Measurements from ENCODE around the gene CCDC92B.

DNA sequence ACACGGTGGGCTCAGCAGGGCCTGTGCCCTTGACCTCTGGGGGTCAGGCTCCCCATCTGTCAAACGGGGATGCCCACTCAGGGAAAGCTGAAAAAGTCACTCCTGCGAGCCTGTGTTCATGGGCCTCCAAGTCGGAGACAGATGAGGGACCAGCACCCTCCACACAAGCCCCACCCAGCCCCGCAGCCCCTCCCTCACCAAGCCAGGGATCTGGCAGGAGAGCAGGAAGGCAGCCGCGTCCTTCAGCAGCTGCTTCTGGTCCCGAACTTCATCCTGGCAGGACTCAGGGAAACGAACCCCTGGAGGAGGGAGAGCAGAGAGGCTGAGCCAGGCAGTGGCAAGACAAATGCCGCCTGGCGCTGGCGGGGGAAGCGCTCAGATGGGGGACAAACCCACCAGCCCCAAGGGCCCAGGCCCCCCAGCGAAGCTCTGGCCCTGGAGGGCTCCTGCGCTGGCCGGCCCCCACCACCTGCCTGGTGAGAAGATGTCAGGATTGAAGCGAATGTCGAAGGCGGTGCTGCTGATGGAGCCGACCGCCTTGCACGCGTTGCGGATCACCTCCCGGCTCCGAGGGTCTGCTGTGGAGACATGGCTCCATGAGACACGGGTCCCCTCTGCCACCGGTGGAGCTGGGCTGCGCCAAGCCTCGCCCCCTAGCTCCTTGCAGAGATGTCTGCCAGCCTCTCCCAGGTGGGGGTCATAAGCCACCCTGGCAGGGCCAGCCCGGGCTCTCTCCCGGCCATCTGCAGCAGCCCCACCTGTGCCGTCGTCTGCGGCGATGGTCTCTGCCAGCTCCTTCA lies 53.3 kb downstream of the CCDC92B start:
- TF ChIP-seq, protein P1, sequence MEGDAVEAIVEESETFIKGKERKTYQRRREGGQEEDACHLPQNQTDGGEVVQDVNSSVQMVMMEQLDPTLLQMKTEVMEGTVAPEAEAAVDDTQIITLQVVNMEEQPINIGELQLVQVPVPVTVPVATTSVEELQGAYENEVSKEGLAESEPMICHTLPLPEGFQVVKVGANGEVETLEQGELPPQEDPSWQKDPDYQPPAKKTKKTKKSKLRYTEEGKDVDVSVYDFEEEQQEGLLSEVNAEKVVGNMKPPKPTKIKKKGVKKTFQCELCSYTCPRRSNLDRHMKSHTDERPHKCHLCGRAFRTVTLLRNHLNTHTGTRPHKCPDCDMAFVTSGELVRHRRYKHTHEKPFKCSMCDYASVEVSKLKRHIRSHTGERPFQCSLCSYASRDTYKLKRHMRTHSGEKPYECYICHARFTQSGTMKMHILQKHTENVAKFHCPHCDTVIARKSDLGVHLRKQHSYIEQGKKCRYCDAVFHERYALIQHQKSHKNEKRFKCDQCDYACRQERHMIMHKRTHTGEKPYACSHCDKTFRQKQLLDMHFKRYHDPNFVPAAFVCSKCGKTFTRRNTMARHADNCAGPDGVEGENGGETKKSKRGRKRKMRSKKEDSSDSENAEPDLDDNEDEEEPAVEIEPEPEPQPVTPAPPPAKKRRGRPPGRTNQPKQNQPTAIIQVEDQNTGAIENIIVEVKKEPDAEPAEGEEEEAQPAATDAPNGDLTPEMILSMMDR (IDR thresholded peaks at IDR 0.05; ENCODE audit: low read depth, low read length, poor library complexity, severe bottlenecking): no peak
- TF ChIP-seq EZH2phosphoT487 (IDR thresholded peaks at IDR 0.05; ENCODE audit: borderline replicate concordance, low read length): no peak

All from DOHH2 (cell line).